GM21529 (cell line): Measurements from ENCODE around the gene CORO1C.
"Not testable (repeated sequence)": the region's sequence is repeated elsewhere in the genome, so short reads cannot be mapped to it uniquely, and the experiment has no call there.

ENCODE experiments used
- ATAC-seq: cut with Tn5 transposase; IDR thresholded peaks from one replicate; pipeline ENCODE4 v1.9.1; 2021; ENCODE audit not compliant: unreplicated experiment

CORO1C gene

DNA sequence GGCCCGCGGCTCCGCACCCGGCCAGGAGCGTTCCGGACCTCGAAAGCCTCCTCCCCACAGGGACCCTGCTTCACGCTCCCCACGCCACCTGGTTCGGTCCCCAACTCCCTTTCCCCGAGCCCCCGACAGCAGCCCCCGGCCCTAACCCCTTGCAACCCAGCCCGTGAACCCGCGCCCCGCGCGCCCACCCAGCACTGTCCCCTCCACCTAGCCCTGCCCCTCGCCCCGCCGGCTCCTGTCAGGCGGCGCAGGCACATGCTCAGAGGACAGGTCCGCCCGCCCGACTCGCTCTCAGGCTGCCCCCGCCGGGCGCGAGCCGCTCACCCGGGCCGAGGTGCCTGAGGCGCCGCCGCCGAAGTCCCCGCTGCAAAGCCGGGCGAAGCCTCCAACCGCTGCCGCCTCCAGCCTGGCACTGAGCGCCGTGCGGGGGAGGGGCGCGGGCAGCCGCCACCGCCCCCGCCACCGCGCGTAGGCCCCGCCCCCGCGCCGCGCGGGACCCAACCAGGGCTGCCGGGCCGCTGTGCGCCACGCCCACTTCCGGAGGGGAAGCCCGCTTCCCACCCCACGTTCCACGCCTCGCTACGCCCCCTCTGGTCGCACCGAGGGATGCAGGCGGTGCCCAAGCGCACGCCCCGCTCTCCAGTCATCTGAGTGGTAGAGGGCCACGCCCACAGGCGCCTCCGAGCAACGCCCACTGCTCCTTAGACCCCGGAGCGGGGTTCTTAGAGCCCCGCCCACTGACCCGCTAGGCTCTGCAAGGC is at the start of gene CORO1C:
CORO1C (minus strand) TSS at position 414 of the 761 bp plus-strand sequence. CDS start 30,200 bp downstream, outside the sequence.
- peak; percentile 72 for ATAC-seq

DNA sequence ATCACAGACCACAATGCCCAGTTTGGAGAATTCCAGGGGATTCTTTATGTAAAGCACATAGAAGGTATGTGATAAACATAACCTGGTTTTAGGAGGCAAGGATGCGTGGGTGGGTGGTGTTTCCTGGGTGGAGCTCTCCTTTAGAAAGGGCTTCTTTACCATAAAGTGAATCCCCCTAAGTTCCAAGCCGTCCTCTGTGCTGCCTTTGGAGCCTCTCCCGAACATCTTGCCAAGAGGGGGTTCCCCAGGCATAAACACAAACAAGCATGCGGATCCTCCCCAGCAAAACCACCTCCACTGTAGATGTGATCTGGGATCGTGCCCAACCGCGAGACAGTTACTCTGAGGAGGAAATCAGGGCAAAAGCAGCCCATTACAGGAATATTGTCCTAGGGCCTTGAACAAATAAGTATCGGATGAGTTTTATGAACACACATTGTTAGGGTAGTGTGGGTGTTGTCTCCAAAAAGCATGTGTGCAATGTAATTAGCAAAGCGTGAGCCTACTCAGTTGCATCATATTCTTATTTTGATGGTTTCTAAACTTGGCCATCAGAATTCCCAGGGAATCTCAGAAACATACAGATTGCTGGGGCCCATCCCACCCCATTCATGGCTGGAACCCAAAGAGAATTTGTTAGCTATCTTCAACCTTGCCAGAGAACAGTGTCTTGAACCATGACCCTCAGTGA is 48.8 kb upstream of the CORO1C start:
- ATAC-seq, result no peak

- ATAC-seq, result no peak
Measured at GRCh38 chr12:108778053-108778452, 46.7 kb upstream of the CORO1C start.

GRCh38 chr12:108777156-108777555 is 45.8 kb upstream of the CORO1C start:
- no peak for ATAC-seq

DNA sequence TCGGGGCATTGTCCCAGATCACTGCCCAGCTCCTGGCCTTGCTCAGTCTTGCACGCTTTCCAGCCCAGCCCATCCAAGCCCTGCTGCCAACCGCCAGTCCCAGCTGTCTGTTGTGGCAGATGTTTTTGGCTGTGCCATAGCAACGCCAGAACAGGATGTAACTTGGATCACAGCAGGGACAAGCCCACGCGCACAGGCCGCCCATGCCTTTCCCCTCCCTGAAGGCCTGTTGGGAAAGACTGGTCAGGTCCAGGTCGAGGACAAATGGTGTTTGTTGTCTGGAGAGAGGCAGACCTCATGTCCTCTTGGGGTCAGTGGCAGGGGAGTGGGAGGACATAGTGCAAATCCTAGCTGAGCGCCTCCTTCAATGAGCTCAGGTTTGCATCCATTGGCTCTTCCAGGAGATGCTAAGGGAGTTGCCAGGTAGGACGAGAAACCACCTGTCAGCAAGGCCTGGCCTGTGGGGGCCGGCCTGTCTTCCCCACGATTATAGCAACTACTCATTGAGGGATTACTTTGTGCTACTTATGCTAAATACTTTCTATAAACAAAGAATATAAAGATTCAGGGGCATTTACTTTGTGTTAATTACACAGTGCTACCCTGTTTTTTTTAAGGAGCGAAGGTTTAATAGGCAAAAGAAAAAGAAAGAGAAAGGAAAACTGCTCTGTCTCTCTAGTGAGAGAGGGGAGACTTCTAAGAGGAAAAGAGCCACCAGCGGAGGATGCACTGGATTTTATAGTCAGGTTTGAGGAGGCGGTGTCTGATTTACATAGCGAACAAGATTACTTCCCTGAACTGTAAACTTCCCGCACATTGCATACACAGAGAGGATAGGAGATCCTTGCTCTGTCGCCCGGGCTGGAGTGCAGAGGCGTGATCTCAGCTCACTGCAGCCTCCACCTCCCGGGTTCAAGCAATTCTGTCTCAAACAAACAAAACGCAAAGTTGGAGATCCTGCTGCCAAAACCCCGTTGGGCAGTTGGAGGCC is 42.8 kb upstream of the CORO1C start:
- no peak for ATAC-seq

DNA sequence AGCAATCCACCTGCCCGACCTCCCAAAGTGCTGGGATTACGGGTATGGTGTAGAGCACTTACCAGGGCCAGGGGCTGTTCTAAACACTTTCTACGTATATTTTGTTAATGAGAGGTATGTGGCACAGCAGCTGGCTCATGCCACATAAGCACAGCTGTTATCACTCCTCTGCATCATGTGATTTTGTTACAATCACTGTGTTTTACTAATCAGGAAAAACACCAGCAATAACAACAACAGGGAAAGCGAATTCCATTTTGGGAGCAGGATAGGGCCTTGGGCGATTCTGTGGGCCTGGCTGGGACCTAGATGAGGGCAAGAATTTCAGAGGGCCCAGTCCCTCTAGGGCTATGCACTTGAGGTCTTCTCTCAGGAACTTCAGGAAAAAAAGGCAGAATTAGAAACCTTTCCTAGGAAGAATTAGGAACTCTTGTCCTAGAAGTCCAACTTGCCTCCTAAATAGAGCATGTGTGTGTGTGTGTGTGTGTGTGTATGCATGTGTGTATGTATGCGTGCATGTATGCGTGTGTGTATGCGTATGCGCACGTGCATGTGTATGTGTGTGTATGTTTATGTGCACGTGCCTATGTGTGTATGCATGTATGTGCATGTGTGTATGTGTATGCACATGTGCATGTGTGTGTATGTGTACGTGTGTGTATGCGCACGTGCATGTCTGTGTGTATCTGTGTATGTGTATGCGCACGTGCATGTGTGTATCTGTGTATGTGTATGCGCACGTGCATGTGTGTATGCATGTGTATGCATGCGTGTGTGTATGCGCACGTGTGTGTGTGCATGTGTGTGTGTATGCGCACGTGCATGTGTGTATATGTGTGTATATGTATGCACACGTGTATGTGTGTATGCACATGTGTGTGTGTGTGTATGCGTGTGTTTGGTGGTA is 41.8 kb upstream of the CORO1C start:
- ATAC-seq, result no peak

GRCh38 chr12:108772247-108772646 is 40.9 kb upstream of the CORO1C start:
- ATAC-seq, result no peak

GRCh38 chr12:108771835-108772234 is 40.5 kb upstream of the CORO1C start:
- not testable (repeated sequence) for ATAC-seq

GRCh38 chr12:108770963-108771362 is 39.6 kb upstream of the CORO1C start:
- ATAC-seq, result no peak

- ATAC-seq, result no peak
Measured at GRCh38 chr12:108770269-108770829, 39.0 kb upstream of the CORO1C start.

DNA sequence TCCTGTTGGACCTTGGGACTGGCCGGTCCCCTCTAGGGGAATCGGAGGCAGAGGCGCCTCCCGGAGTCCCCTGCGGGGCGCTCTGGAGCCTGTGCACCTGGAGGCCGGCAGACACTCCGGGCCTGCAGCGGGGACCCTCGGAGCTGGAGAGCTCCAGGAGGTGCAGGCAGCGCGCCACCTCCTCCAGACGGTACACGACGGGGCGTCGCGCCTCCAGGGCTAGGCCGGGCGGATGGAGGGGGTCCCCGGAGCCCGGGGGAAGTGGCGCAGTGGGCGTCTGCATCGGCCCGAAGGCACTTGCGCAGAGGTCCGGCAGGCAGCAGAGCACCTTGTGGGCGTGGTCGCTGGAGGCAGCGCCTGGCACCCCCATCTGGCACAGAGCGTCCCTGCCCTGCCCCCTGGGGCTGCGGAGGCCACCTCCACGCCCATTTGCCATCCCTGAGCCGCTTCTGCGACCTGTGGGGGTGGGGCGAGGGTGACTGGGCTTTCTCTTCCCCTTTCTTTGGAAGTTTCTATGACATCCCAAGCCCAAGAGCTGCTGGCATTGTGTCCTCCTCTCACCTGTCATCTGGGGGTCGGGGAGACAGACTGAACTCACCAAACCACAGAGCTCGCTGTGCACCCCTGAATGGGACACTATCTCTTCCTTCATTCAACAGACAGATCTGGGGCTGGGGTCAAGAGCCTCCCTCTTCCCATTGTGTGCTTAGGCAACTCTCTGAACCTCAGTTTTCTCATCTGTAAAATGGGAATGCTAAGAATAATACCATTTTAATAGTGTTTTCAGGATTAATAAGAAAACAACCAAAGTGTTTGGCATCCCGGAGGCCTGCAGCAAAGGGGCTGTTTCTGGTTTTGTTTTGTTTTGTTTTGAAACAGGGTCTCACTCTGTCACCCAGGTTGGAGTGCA is 37.5 kb upstream of the CORO1C start:
- ATAC-seq, result peak; percentile 55

- ATAC-seq, result no peak
Measured at GRCh38 chr12:108766294-108766693, 35.0 kb upstream of the CORO1C start.

- no peak for ATAC-seq
Measured at GRCh38 chr12:108765289-108765764, 34.0 kb upstream of the CORO1C start.

DNA sequence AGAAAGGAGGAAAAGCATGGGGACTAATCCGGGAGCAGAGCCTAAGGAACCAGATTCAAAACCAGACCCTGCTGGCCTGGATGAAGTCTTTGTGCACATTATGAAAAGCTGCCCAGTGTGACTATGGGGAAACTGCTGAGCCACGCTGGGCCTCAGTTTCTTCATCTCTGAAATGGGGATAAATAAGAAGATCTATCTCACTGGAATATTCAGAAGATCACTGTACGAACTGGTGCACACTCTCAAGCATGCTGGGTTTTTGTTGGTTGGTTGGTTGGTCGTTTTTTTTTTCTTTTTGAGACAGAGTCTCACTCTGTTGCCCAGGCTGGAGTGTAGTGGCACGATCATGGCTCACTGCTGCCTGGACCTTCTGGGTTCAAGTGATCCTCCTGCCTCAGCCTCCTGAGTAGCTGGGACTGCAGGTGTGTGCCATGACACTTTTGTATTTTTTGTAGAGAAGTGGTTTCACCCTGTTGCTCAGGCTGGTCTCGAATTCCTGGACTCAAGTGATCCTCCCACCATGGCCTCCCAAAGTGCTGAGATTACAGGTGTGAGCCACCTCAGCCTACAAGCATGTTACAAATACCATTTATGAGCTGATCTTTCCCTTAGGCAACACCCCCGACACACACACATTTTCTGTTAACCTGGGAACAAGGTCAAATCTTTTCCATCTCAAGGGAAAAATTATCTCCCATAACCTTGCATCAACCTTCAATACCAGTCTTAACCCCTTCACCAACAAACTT is 33.4 kb upstream of the CORO1C start:
- ATAC-seq, result no peak

GRCh38 chr12:108761226-108761625 is 29.9 kb upstream of the CORO1C start:
- ATAC-seq, result no peak

DNA sequence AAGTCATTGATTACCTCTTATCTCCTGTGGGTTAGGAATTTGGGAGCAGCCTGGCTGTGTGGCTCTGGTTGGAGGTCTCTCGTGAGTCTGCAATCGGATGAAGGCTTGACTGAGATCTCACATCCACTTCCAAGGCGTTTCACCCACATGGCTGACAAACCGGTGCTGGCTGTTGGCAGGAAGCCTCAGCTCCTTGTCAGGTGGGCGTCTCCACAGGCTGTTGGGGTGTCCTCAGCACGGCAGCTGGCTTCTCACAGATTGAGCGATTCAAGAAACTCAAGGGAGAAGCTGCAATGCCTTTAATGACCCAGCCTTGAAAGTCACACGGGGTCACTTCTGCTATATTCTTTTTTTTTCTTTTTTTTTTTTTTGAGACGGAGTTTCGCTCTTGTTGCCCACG is 28.6 kb upstream of the CORO1C start:
- ATAC-seq, result no peak

DNA sequence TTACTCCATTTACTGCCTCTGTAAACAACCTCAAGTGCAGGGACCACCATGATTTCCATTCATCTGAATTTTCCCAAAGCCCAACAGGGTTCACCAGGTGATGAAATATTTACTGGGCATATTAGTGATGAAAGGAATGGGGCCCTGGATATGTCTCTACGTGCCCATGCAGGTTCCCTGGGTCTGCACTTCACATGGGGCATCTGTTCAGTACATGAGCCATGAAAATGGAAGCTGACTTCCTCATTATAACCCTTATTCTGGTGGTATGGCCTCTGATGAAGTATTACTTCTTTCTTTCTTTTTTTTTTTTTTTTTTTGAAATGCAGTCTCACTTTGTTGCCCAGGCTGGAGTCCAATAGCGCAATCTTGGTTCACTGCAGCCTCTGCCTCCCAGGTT is 26.5 kb upstream of the CORO1C start:
- ATAC-seq, result no peak

GRCh38 chr12:108756421-108756820 is 25.1 kb upstream of the CORO1C start:
- ATAC-seq, result no peak
